Karpas-422 (cell line): ENCODE results near the gene ATP8A1. TPM values are rescaled to one million over a fixed set of nuclear protein-coding genes. Genes with fewer than 3 reads are reported as not detected.

ENCODE experiments used
- DNase-seq: peaks from one replicate; pipeline ENCODE4 v3.0.0-alpha.2; 2015
- H2AFZ ChIP-seq: fragments of 200-600 bp; sonication (generic); 2 replicates; pipeline ENCODE4 v1.6.1; 2014; ENCODE audit warnings: antibody characterized with exemption, low read length, mixed read lengths
- H3K27ac ChIP-seq: fragments of 200-600 bp; sonication (generic); 2 replicates; pipeline ENCODE4 v1.5.1; 2014; ENCODE audit warnings: mild to moderate bottlenecking, low read length, moderate library complexity
- H3K27me3 ChIP-seq: fragments of 200-600 bp; sonication (generic); 2 replicates; pipeline ENCODE4 v1.6.1; 2014; ENCODE audit warnings: low read length, mixed read lengths
- H3K36me3 ChIP-seq: fragments of 200-600 bp; sonication (generic); 2 replicates; pipeline ENCODE4 v1.6.1; 2014; ENCODE audit warnings: low read length, mixed read lengths; ENCODE audit not compliant: insufficient read depth
- H3K4me1 ChIP-seq: fragments of 200-600 bp; sonication (generic); 2 replicates; pipeline ENCODE4 v1.6.1; 2014; ENCODE audit warnings: mild to moderate bottlenecking, low read length, mixed read lengths
- H3K4me2 ChIP-seq: fragments of 200-600 bp; sonication (generic); 2 replicates; pipeline ENCODE4 v1.6.1; 2014; ENCODE audit warnings: low read length, low read depth, mild to moderate bottlenecking; ENCODE audit not compliant: poor library complexity, severe bottlenecking
- H3K4me3 ChIP-seq: fragments of 200-600 bp; sonication (generic); 2 replicates; pipeline ENCODE4 v1.5.1; 2014; ENCODE audit warnings: mild to moderate bottlenecking, antibody characterized with exemption, low read length, mixed read lengths
- H3K79me2 ChIP-seq: fragments of 200-600 bp; sonication (generic); 2 replicates; pipeline ENCODE4 v1.6.1; 2014; ENCODE audit warnings: mild to moderate bottlenecking, low read length, mixed read lengths
- H3K9ac ChIP-seq: fragments of 200-600 bp; sonication (generic); 2 replicates; pipeline ENCODE4 v1.6.0; 2014; ENCODE audit warnings: low read length
- H3K9me2 ChIP-seq: fragments of 200-600 bp; sonication (generic), shearing (Covaris generic); replicated peaks from 2 replicates; pipeline ENCODE4 v1.6.0; 2014; ENCODE audit warnings: mild to moderate bottlenecking, low read length, moderate library complexity; ENCODE audit not compliant: insufficient read depth
- H3K9me3 ChIP-seq: fragments of 300-700, 200-600 bp; sonication (generic); 2 replicates; pipeline ENCODE4 v1.6.1; 2014; ENCODE audit warnings: low read length, mixed read lengths
- H4K20me1 ChIP-seq: fragments of 200-600 bp; sonication (generic); 2 replicates; pipeline ENCODE4 v1.6.1; 2014; ENCODE audit warnings: mild to moderate bottlenecking, antibody characterized with exemption, low read length, low read depth; ENCODE audit not compliant: insufficient read depth
- total RNA-seq: library from RNA; depleted of rRNA; stranded (reverse); fragments of >200 nt; shearing (Covaris generic); gene quantifications from 2 replicates; pipeline ENCODE4 v1.2.3, GENCODE V29; 2014; ENCODE audit warnings: low replicate concordance

Gene ATP8A1
- total RNA-seq, 1 experiment from 2014 or later = 67.2 TPM

DNA sequence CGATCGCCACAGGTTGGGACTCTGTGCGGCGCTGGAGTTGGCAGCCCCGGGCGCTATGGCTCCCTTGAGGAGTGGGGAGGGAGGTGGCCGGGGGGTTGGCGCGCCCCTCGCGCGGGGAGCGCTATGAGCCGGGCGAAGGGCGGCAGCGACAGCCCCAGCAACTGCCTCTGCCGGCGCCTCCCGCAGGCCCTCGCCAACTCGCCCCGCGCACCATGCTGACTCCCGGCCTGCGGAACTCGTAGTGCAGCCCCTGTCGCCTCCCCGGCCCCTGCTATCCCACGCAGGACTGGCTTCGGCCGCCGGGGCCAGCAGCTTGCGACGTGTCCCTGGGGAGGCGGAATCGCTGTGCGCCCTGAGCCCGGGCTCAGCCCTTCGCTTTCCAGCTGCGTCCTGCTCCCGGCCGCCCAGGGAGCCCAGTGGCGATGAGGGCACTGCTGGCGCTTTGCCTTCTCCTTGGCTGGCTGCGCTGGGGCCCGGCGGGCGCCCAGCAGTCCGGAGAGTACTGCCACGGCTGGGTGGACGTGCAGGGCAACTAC is 259.2 kb downstream of the ATP8A1 start:
- Histone ChIP-seq H3K9me3 (no peaks in the 10 kb centered on the region), H2AFZ (no peak overlapping the region), H3K4me2 (no peak overlapping the region), H3K4me1 (no peaks in the 10 kb centered on the region), H3K27ac (no peak overlapping the region), H3K9ac (no peak overlapping the region), H3K36me3 (no peaks in the 10 kb centered on the region), H4K20me1 (no peaks in the 10 kb centered on the region), H3K9me2 (no peaks in the 10 kb centered on the region), H3K4me3 (no peak overlapping the region), H3K27me3 (no peaks in the 10 kb centered on the region), H3K79me2 (no peaks in the 10 kb centered on the region)
- no peak for DNase-seq

DNA sequence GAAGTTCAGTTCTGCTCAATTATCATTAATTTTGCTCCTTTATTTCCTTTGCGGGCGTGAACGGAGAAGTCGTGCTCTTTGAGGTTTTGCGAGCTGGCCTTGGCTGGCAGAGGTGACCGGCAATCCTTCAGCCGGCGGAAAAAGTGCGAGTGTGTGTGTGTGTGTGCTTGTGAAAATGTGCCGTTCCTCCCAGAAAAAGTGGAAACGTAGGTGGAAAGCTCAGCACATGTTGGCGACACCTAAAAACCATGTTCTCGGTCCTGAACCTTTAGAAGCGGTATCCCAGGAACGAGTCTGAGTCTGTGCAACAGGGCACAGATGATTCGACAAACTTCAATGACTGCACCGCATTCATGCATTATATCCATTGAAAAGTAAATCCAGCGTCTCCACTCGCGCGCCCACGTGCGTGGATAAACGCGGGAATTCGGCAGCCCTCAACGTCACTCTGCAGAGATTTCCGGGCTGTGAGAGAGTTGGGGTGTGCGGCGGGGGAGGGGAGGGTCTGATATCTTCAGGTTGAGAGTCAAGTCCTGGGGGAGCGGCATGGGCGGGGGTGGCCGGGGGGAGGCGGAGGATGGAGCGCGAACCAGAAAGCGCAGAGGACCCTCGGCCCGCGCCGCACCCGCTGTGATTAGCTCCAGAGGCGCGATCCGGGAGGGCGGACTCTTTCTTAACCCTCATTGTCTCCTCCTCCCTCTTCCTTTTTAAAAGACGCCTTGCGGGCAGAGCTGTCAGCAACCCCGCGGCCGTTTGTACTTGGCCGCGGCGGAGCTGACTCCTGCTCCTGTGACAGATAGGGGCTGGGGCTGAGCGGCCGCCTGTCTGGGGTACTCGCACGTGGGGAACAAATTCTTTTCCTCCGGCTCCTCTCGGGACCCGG is 259.9 kb downstream of the ATP8A1 start, which contains the start of gene SHISA3:
TSS of gene SHISA3 (plus strand) at position 737 of the 883 bp plus-strand sequence. CDS start 569 bp downstream, outside the sequence.
- Histone ChIP-seq H3K4me3 (no peak within 1 kb of the TSS), H3K4me1 (no peaks in the 10 kb centered on the region), H3K9me2 (no peaks in the 10 kb centered on the region), H3K79me2 (no peaks in the 10 kb centered on the region), H3K27me3 (no peaks in the 10 kb centered on the region), H3K9me3 (no peaks in the 10 kb centered on the region), H4K20me1 (no peaks in the 10 kb centered on the region), H3K9ac (no peak within 1 kb of the TSS), H3K36me3 (no peaks in the 10 kb centered on the region), H3K4me2 (no peak within 1 kb of the TSS), H3K27ac (no peak within 1 kb of the TSS), H2AFZ (no peak within 1 kb of the TSS)
- no peak for DNase-seq

DNA sequence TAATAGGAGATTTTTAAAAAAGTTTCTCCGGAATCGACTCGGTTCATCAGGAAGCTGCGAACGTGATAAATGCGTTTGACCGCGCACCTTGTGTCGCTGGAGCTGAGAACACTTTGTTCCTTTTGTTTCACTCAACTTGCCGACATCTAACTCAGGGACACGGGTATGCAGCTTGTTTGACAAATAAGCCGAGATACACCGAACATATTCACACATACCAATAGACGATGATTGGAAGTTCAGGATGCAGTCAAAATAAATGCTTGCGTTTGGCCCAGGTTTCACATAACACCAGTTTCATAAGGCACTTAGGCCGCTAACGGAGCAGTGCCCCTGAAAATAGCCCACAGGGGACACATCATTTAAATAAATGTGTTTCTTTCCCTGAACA is 260.5 kb downstream of the ATP8A1 start:
- no peaks in the 10 kb centered on the region for H3K9me3 ChIP-seq
- H3K4me3 ChIP-seq = no peak overlapping the region
- no peaks in the 10 kb centered on the region for H3K79me2 ChIP-seq

DNA sequence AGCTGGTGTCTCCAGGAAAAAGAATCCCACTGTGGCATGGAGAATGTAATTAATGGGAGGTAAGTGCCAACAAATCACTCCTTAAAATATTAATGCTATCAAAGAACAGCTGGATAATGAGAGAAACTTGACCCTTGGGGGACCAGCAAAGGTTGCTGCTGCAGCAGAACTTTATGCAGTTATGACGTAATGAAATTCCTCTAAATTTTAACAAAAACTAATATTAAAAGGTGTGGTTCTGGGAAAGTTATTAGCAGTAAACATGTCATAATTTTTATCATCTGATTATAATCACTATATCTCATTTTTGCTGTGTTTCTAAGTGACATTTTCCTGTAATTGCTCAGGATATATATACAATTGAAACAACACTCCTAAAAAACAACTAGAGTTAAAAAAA is 261.3 kb downstream of the ATP8A1 start:
- H3K27ac ChIP-seq = no peak overlapping the region
- H3K36me3 ChIP-seq = no peaks in the 10 kb centered on the region
- no peaks in the 10 kb centered on the region for H3K27me3 ChIP-seq
- no peaks in the 10 kb centered on the region for H3K9me2 ChIP-seq
- no peaks in the 10 kb centered on the region for H4K20me1 ChIP-seq
- no peaks in the 10 kb centered on the region for H3K79me2 ChIP-seq
- no peak for DNase-seq
- no peaks in the 10 kb centered on the region for H3K4me1 ChIP-seq
- H3K4me2 ChIP-seq = no peak overlapping the region
- no peaks in the 10 kb centered on the region for H3K9me3 ChIP-seq
- H3K9ac ChIP-seq = no peak overlapping the region
- H3K4me3 ChIP-seq = no peak overlapping the region
- no peak overlapping the region for H2AFZ ChIP-seq

More for the DNA sequence above, 260.5 kb downstream of the ATP8A1 start:
- H2AFZ ChIP-seq = no peak overlapping the region
- H3K27me3 ChIP-seq = no peaks in the 10 kb centered on the region
- H3K9me2 ChIP-seq = no peaks in the 10 kb centered on the region
- no peaks in the 10 kb centered on the region for H3K4me1 ChIP-seq
- H3K27ac ChIP-seq = no peak overlapping the region
- no peaks in the 10 kb centered on the region for H4K20me1 ChIP-seq
- H3K4me2 ChIP-seq = no peak overlapping the region
- DNase-seq = no peak
- no peaks in the 10 kb centered on the region for H3K36me3 ChIP-seq
- H3K9ac ChIP-seq = no peak overlapping the region

DNA sequence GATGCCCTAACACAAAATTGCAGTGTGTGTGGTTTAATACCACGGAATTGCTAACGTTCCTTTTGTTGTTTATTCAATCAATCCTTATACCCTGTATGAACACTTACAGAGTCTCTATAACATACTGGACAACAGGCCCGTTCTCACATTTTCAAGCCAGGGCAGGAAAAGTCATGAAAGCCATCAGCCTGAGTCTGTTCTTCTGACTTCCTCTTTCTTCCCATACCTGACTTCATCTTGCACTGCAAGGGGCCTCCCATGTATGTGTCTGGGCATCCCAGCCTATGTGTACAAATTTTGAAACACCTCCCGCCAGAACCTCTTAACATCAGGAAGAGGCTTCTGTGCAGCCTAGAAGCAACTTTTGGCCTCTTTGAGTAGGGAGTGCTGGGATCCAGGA is 264.5 kb downstream of the ATP8A1 start:
- H3K4me1 ChIP-seq = no peaks in the 10 kb centered on the region
- H3K36me3 ChIP-seq = no peaks in the 10 kb centered on the region
- H3K9me3 ChIP-seq = no peaks in the 10 kb centered on the region
- no peak overlapping the region for H3K9ac ChIP-seq
- no peaks in the 10 kb centered on the region for H4K20me1 ChIP-seq
- no peaks in the 10 kb centered on the region for H3K79me2 ChIP-seq
- no peak overlapping the region for H3K4me2 ChIP-seq
- DNase-seq = no peak
- no peak overlapping the region for H3K4me3 ChIP-seq
- H3K27ac ChIP-seq = no peak overlapping the region
- no peaks in the 10 kb centered on the region for H3K9me2 ChIP-seq
- no peak overlapping the region for H2AFZ ChIP-seq
- H3K27me3 ChIP-seq = no peaks in the 10 kb centered on the region

DNA sequence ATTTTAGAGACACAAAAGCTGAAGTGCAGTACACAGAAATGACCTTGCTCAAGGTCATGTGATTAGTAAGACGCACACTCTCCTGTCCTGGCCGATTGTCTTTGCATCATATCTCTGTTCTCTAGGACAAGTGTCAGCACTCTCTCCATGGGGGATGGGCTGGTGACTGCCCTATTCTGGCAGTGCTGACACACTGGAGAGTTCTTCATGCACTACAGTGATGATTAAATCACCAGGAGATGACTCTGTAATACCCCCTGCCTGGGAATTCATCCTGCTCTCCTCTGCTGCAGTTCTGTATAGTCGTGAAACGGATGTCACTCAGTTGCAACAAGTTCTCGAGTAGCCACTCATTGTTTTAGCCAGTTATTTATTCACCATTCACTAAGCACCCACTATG is 264.9 kb downstream of the ATP8A1 start:
- Histone ChIP-seq H3K4me3 (no peak overlapping the region), H3K36me3 (no peaks in the 10 kb centered on the region), H3K9me2 (no peaks in the 10 kb centered on the region), H2AFZ (no peak overlapping the region), H3K4me2 (no peak overlapping the region), H3K9me3 (no peaks in the 10 kb centered on the region), H3K9ac (no peak overlapping the region), H3K79me2 (no peaks in the 10 kb centered on the region), H3K27ac (no peak overlapping the region), H3K27me3 (no peaks in the 10 kb centered on the region), H4K20me1 (no peaks in the 10 kb centered on the region), H3K4me1 (no peaks in the 10 kb centered on the region)
- no peak for DNase-seq

DNA sequence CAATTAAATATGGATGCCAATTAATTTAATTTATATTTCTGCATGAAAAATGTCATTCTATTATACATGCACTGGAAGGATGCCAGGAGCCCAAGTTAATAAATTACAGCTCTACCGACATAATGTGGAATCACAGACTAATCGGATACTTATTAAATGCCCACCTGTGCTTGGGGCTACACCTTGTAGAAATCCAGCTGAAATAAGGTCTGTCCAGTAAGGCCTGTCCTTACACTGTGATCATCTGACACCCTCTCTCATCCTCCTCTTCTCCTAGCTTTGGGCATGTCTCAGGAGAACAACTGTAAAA is 265.6 kb downstream of the ATP8A1 start:
- H4K20me1 ChIP-seq = no peaks in the 10 kb centered on the region
- no peak overlapping the region for H3K27ac ChIP-seq
- no peaks in the 10 kb centered on the region for H3K36me3 ChIP-seq
- H3K27me3 ChIP-seq = no peaks in the 10 kb centered on the region
- no peak overlapping the region for H3K4me2 ChIP-seq
- no peaks in the 10 kb centered on the region for H3K79me2 ChIP-seq
- DNase-seq = no peak
- no peak overlapping the region for H3K9ac ChIP-seq
- no peak overlapping the region for H3K4me3 ChIP-seq
- H3K9me3 ChIP-seq = no peaks in the 10 kb centered on the region
- H3K9me2 ChIP-seq = no peaks in the 10 kb centered on the region
- H3K4me1 ChIP-seq = no peaks in the 10 kb centered on the region
- no peak overlapping the region for H2AFZ ChIP-seq

DNA sequence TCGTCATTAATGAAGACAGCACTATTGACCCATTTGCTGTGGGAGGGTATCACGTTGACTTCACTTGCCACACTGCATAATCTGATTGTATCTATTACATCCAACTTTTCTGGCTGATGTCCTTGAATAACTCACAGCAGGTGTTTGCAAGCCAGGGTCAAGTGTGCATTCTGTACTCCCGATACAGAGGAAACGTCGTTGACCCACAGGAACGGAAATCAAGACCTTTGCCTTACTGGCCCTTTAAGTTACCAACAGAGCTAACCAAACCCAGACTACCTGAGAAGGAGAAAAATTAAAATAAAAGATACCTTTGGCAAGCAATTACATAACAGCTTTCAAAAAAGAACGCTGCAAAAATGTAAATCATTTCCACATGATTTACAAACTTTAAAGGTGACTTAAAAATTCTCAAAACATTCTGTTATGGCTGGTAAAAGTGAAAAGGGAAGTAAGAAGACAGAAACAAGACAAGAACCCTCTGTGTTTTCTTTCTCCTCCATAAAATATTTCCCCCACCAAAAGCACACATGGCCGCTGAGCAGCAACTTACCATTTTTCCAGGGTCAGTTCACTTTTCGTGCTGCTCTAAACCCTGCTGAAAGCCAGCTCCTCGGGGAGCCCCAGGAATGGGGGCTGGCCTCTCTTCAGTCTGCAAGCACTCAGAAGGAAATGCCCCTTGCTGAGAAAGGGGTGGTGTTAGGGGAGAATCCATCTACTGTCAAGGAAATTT is 266.1 kb downstream of the ATP8A1 start:
- Histone ChIP-seq H3K27ac (no peak overlapping the region), H3K9me3 (no peaks in the 10 kb centered on the region), H3K9ac (no peak overlapping the region), H3K79me2 (no peaks in the 10 kb centered on the region), H4K20me1 (no peaks in the 10 kb centered on the region), H3K4me3 (no peak overlapping the region), H3K27me3 (no peaks in the 10 kb centered on the region), H2AFZ (no peak overlapping the region), H3K36me3 (no peaks in the 10 kb centered on the region), H3K4me1 (no peaks in the 10 kb centered on the region), H3K4me2 (no peak overlapping the region), H3K9me2 (no peaks in the 10 kb centered on the region)
- no peak for DNase-seq
